ENCODE measurements around the gene PTGDR2. TPM values are rescaled to one million over a fixed set of nuclear protein-coding genes. Genes with fewer than 3 reads are reported as not detected.

PTGDR2 gene
- total RNA-seq, 4 donors from 2014 or later, result 0.21 to 4.6 (median 0.49) TPM; not detected in 1

- no peaks in the 10 kb centered on the region for H3K4me1 ChIP-seq
- no peak overlapping the region for H3K27ac ChIP-seq
- TF ChIP-seq POLR2A (IDR thresholded peaks at IDR 0.05) (no peak), CTCF (IDR thresholded peaks at IDR 0.05) (no peak)
- no peaks in the 10 kb centered on the region for H3K9me3 ChIP-seq
- no peak for DNase-seq
- no peak overlapping the region for H3K4me3 ChIP-seq
- no peaks in the 10 kb centered on the region for H3K36me3 ChIP-seq
- no peaks in the 10 kb centered on the region for H3K27me3 ChIP-seq
- intact Hi-C loops (cut with DNase I; ENCODE audit: low total_unique reads), result no loop called here
Observed at GRCh38 chr11:60810151-60810550, 45.6 kb downstream of the PTGDR2 start.

GRCh38 chr11:60809691-60810090, 46.1 kb downstream of the PTGDR2 start:
- Histone ChIP-seq H3K36me3 (no peaks in the 10 kb centered on the region), H3K4me1 (no peaks in the 10 kb centered on the region), H3K27ac (no peak overlapping the region), H3K9me3 (no peaks in the 10 kb centered on the region), H3K27me3 (no peaks in the 10 kb centered on the region), H3K4me3 (no peak overlapping the region)
- no peak for TF ChIP-seq POLR2A (IDR thresholded peaks at IDR 0.05)
- TF ChIP-seq CTCF (IDR thresholded peaks at IDR 0.05), result no peak
- intact Hi-C loops (cut with DNase I; ENCODE audit: low total_unique reads), result no loop called here
- DNase-seq, result no peak

GRCh38 chr11:60809249-60809648, 46.5 kb downstream of the PTGDR2 start:
- H3K4me3 ChIP-seq, result no peak overlapping the region
- intact Hi-C loops (cut with DNase I; ENCODE audit: low total_unique reads), result no loop called here
- no peaks in the 10 kb centered on the region for H3K27me3 ChIP-seq
- TF ChIP-seq POLR2A (IDR thresholded peaks at IDR 0.05) (no peak), CTCF (IDR thresholded peaks at IDR 0.05) (no peak)
- no peaks in the 10 kb centered on the region for H3K9me3 ChIP-seq
- no peak for DNase-seq
- H3K4me1 ChIP-seq, result no peaks in the 10 kb centered on the region
- no peak overlapping the region for H3K27ac ChIP-seq
- H3K36me3 ChIP-seq, result no peaks in the 10 kb centered on the region

DNA sequence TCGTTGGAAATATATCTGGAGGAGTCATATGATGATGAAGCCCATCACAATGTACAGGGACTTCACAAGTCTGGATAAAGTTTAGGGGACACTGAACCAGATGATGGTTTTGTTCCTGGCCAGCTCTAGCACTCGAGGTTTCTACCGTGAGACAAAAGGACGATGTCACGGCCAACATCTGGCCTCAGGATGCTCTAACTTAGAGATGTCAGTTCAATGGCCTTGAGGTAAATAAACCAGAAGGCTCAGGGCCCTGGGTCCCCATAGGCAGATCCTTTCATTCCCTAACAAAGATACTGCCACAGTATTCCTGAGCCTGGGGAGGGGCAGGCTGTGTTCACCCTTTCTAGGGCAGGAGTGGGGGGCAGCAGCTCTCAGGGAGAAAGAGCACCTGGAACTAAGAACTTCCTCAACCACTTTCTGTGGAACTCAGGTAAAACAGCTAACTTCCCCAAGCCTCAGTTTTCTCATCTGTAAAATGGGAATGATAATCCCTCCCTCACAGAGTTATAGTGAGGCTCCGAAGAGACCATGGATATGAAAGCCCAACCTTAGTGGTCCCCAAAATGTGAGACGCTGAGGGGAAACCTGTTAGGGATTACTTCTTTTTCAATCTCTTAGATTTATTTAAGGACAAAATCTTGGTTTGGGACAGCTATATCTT, 52.3 kb downstream of the PTGDR2 start:
- Histone ChIP-seq H3K4me1 (no peaks in the 10 kb centered on the region), H3K36me3 (no peaks in the 10 kb centered on the region), H3K4me3 (no peak overlapping the region), H3K27ac (no peak overlapping the region), H3K9me3 (no peaks in the 10 kb centered on the region), H3K27me3 (no peaks in the 10 kb centered on the region)
- intact Hi-C loops (cut with DNase I; ENCODE audit: low total_unique reads), result no loop called here
- no peak for TF ChIP-seq POLR2A (IDR thresholded peaks at IDR 0.05)
- TF ChIP-seq CTCF (IDR thresholded peaks at IDR 0.05), result no peak
- DNase-seq, result no peak

- H3K27me3 ChIP-seq, result no peaks in the 10 kb centered on the region
- intact Hi-C loops (cut with DNase I; ENCODE audit: low total_unique reads), result no loop called here
- DNase-seq, result no peak
- TF ChIP-seq POLR2A (IDR thresholded peaks at IDR 0.05) (no peak), CTCF (IDR thresholded peaks at IDR 0.05) (no peak)
- H3K9me3 ChIP-seq, result no peaks in the 10 kb centered on the region
- no peak overlapping the region for H3K4me3 ChIP-seq
- no peaks in the 10 kb centered on the region for H3K4me1 ChIP-seq
- H3K36me3 ChIP-seq, result no peaks in the 10 kb centered on the region
- H3K27ac ChIP-seq, result no peak overlapping the region
Observed at GRCh38 chr11:60801194-60801593, 54.6 kb downstream of the PTGDR2 start.

Other genes with a start within 250 kb of the PTGDR2 start
- gene MS4A8, start 156.3 kb downstream of the PTGDR2 start, total RNA-seq, result 1 to 10 TPM in 2 of 4 donors, under 1 TPM in 1, not detected in 1; 0.98 to 9.5 (median 2.1) TPM
- gene MS4A18, start 131.2 kb downstream of the PTGDR2 start, total RNA-seq, result not detected
- gene MS4A15, start 99.1 kb downstream of the PTGDR2 start, total RNA-seq, result not detected
- gene MS4A10, start 70.6 kb downstream of the PTGDR2 start, total RNA-seq, result not detected
- 10 to 100 TPM in 1 of 4 donors, 1 to 10 TPM in 3; 7.4 to 23.0 (median 8.3) TPM for gene CCDC86, start 13.8 kb downstream of the PTGDR2 start, total RNA-seq
- gene ZP1, start 11.6 kb upstream of the PTGDR2 start, total RNA-seq, result not detected
- gene PRPF19, start 50.6 kb upstream of the PTGDR2 start, total RNA-seq, result 10 to 100 TPM; 19.4 to 70.1 (median 50.2) TPM
- gene TMEM109, start 58.2 kb upstream of the PTGDR2 start, total RNA-seq, result 100 to 1,000 TPM in 1 of 4 donors, 10 to 100 TPM in 3; 37.1 to 155 (median 75.3) TPM
- gene TMEM132A, start 68.5 kb upstream of the PTGDR2 start, total RNA-seq, result 10 to 100 TPM in 2 of 4 donors, under 1 TPM in 2; under 0.01 to 47.7 (median 7.7) TPM
- gene SLC15A3, start 96.2 kb upstream of the PTGDR2 start, total RNA-seq, result 10 to 100 TPM in 3 of 4 donors, 1 to 10 TPM in 1; 5.9 to 44.5 (median 28.7) TPM
- 1 to 10 TPM in 1 of 4 donors, under 1 TPM in 2, not detected in 1; 0.26 to 2.0 (median 0.91) TPM for gene CD6, start 115.7 kb upstream of the PTGDR2 start, total RNA-seq
- under 1 TPM in 3 of 4 donors, not detected in 1; under 0.01 to 0.14 (median 0.12) TPM for gene CD5, start 246.5 kb upstream of the PTGDR2 start, total RNA-seq

Measured in uterus (tissue), 4 donors.